HEK293 (cell line): Measurements from ENCODE around the gene EIF2B2.

ENCODE experiments used
- BCL6B ChIP-seq: fragments of 450-650 bp; formaldehyde crosslinking; IDR thresholded peaks from 2 replicates; pipeline ENCODE4 v1.5.1; 2017; ENCODE audit warnings: missing biosample characterization, missing genetic modification characterization
- CTCF ChIP-seq: fragments of 450-650 bp; formaldehyde crosslinking; IDR thresholded peaks from 2 replicates; pipeline ENCODE4 v1.5.1; 2016; ENCODE audit warnings: missing biosample characterization, missing genetic modification characterization
- YY2 ChIP-seq: fragments of 450-650 bp; formaldehyde crosslinking; IDR thresholded peaks from 2 replicates; pipeline ENCODE4 v1.5.1; 2016; ENCODE audit warnings: missing biosample characterization, missing genetic modification characterization
- ZBTB6 ChIP-seq: fragments of 450-650 bp; formaldehyde crosslinking; IDR thresholded peaks from 2 replicates; pipeline ENCODE4 v1.5.1; 2017; ENCODE audit warnings: missing biosample characterization, missing genetic modification characterization
- ZFP69B ChIP-seq: fragments of 450-650 bp; formaldehyde crosslinking; IDR thresholded peaks from 2 replicates; pipeline ENCODE4 v1.5.1; 2016; ENCODE audit warnings: missing biosample characterization, missing genetic modification characterization
- ZNF530 ChIP-seq: fragments of 450-650 bp; formaldehyde crosslinking; IDR thresholded peaks from 2 replicates; pipeline ENCODE4 v1.5.1; 2016; ENCODE audit warnings: low read depth, missing biosample characterization, missing genetic modification characterization
- ZNF624 ChIP-seq: fragments of 450-650 bp; formaldehyde crosslinking; IDR thresholded peaks from 2 replicates; pipeline ENCODE4 v1.5.1; 2017; ENCODE audit warnings: missing biosample characterization, missing genetic modification characterization

- TF ChIP-seq BCL6B (tag by site-specific recombination): no peak
- no peak for TF ChIP-seq ZFP69B
- no peak for TF ChIP-seq ZNF530 (tag by site-specific recombination)
- no peak for TF ChIP-seq ZBTB6
- no peak for TF ChIP-seq YY2 (tag by site-specific recombination)
- TF ChIP-seq CTCF (tag by site-specific recombination): no peak
- no peak for TF ChIP-seq ZNF624 (tag by site-specific recombination)
Measured at GRCh38 chr14:75044752-75045151, 42.0 kb downstream of the EIF2B2 start.
